ENCODE results near the gene CD247.

The CD247 gene

DNA sequence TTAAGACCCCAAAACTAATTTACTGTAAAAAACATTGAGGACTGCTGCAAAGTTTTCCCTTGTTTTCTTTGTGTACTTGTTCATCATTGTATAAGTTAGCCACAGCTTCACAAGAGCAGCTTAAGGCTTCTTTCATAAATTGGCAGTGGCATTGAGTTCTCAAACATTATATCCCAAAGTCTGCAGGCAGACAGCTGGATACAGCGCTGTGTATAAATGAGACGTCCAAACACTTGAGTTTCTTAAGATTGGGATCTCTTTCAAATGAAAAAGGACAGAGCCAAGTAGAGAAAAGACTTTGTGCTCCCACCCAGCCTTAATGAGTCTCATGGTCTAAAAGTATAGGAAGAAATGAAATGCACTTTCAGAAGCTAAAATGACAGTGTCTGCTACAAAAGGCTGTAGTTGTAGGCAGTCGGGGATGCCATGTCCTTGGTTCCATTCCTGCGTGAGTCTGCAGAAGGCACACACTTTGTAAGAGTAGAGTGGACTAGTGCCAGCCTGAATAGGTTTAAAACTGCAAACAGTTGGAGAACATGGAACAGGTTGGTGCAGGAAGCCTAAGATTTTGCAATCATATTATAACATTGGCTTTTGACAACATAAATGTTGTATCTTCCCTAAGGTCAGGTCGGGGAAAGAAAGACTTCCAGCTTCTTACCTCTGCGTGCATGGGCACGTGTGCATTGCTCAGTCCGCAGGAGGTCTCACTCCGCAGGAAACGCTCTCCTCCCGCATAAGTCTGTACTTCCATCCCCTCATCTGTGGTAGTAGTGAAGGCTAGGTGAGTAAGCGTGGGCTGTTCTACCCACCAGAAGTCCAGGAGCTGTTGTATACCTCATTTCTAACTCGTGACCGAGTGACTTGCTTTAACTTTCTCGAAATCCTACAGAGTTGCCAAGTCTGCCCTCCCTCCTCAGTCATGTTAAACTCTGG lies 94.4 kb downstream of the CD247 start:
- Mint-ChIP-seq H3K4me1 (peaks cover 7% of the 10 kb centered on the region), H3K36me3 (ENCODE audit: low read depth) (peaks cover 20% of the 10 kb centered on the region), H3K9me3 (no peaks in the 10 kb centered on the region), H3K27ac (no peak overlapping the region), H3K4me3 (no peak overlapping the region), H3K27me3 (ENCODE audit: low read depth, poor library complexity) (no peaks in the 10 kb centered on the region)
- TF ChIP-seq, protein P1, sequence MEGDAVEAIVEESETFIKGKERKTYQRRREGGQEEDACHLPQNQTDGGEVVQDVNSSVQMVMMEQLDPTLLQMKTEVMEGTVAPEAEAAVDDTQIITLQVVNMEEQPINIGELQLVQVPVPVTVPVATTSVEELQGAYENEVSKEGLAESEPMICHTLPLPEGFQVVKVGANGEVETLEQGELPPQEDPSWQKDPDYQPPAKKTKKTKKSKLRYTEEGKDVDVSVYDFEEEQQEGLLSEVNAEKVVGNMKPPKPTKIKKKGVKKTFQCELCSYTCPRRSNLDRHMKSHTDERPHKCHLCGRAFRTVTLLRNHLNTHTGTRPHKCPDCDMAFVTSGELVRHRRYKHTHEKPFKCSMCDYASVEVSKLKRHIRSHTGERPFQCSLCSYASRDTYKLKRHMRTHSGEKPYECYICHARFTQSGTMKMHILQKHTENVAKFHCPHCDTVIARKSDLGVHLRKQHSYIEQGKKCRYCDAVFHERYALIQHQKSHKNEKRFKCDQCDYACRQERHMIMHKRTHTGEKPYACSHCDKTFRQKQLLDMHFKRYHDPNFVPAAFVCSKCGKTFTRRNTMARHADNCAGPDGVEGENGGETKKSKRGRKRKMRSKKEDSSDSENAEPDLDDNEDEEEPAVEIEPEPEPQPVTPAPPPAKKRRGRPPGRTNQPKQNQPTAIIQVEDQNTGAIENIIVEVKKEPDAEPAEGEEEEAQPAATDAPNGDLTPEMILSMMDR (IDR thresholded peaks at IDR 0.05) = no peak
- no peak for DNase-seq

GRCh38 chr1:167420510-167420909 lies 97.8 kb downstream of the CD247 start:
- H3K4me1 Mint-ChIP-seq = peaks cover 38% of the 10 kb centered on the region
- H3K9me3 Mint-ChIP-seq = no peaks in the 10 kb centered on the region
- peaks cover 34% of the 10 kb centered on the region for H3K36me3 Mint-ChIP-seq (ENCODE audit: low read depth)
- TF ChIP-seq, protein P1 (IDR thresholded peaks at IDR 0.05) = no peak
- DNase-seq = no peak
- H3K27me3 Mint-ChIP-seq (ENCODE audit: low read depth, poor library complexity) = peaks cover 5% of the 10 kb centered on the region
- no peak overlapping the region for H3K4me3 Mint-ChIP-seq
- no peak overlapping the region for H3K27ac Mint-ChIP-seq

- Mint-ChIP-seq H3K27me3 (ENCODE audit: low read depth, poor library complexity) (peaks cover 5% of the 10 kb centered on the region), H3K36me3 (ENCODE audit: low read depth) (peaks cover 32% of the 10 kb centered on the region), H3K4me1 (peaks cover 38% of the 10 kb centered on the region), H3K9me3 (no peaks in the 10 kb centered on the region), H3K4me3 (no peak overlapping the region), H3K27ac (no peak overlapping the region)
- TF ChIP-seq, protein P1 (IDR thresholded peaks at IDR 0.05) = no peak
- DNase-seq = no peak
Measured at GRCh38 chr1:167419245-167419644, 99.1 kb downstream of the CD247 start.

- TF ChIP-seq, protein P1 (IDR thresholded peaks at IDR 0.05) = no peak
- peaks cover 5% of the 10 kb centered on the region for H3K27me3 Mint-ChIP-seq (ENCODE audit: low read depth, poor library complexity)
Measured at GRCh38 chr1:167418391-167418790, 99.9 kb downstream of the CD247 start.

DNA sequence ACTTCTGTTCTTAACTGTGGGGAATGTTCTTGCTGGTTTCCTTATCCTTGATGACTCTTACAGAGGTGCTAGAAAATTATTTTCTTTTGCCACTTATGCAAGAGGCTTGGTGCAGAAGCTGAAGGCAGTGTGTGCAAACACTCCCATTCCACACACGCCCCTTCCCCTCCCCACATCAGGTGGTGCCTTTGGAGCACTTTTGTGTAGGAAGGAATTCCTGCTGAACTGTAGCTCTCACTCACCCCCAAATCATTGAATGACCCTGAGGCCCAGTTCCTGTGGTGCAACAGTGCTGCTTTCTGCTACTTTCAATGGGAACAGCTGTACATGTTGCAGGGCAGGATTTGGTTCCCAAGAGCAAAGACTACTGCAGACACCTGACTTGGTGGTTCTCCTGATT lies 101.8 kb downstream of the CD247 start:
- H3K4me3 Mint-ChIP-seq = no peak overlapping the region
- DNase-seq = no peak
- H3K27ac Mint-ChIP-seq = peak overlapping the region; percentile 59
- TF ChIP-seq, protein P1 (IDR thresholded peaks at IDR 0.05) = no peak
- peaks cover 50% of the 10 kb centered on the region for H3K36me3 Mint-ChIP-seq (ENCODE audit: low read depth)
- no peaks in the 10 kb centered on the region for H3K9me3 Mint-ChIP-seq
- H3K4me1 Mint-ChIP-seq = peaks cover 31% of the 10 kb centered on the region
- H3K27me3 Mint-ChIP-seq (ENCODE audit: low read depth, poor library complexity) = peaks cover 5% of the 10 kb centered on the region

More at GRCh38 chr1:167418391-167418790, 99.9 kb downstream of the CD247 start:
- H3K9me3 Mint-ChIP-seq = no peaks in the 10 kb centered on the region
- H3K36me3 Mint-ChIP-seq (ENCODE audit: low read depth) = peaks cover 34% of the 10 kb centered on the region
- H3K4me1 Mint-ChIP-seq = peaks cover 37% of the 10 kb centered on the region
- no peak overlapping the region for H3K27ac Mint-ChIP-seq
- no peak overlapping the region for H3K4me3 Mint-ChIP-seq
- no peak for DNase-seq

Data from nephron progenitor cell (in vitro differentiated cells).